CD14-positive monocyte (primary cell): ENCODE results near the gene AGBL1. TPM values are rescaled to one million over a fixed set of nuclear protein-coding genes. Genes with fewer than 3 reads are reported as not detected.

Experiments
- DNase-seq, 3 donors: peaks; one replicate each; pipeline ENCODE4 v3.0.0-alpha.2; 2011 to 2022
- H2AFZ ChIP-seq: 2 replicates; pipeline ENCODE4 v1.6.0; 2012; ENCODE audit warnings: mild to moderate bottlenecking, low read depth, low read length, inconsistent platforms; ENCODE audit not compliant: insufficient read depth, poor library complexity, severe bottlenecking
- H3K27ac ChIP-seq, 2 donors: 1 replicate in 1 of 2; 2 replicates in 1 of 2; pipeline ENCODE4 v1.5.1; 2012 to 2013; ENCODE audit warnings: low read length in 2 of 2, control low read depth in 1 of 2, inconsistent platforms in 1 of 2, low read depth in 1 of 2, mild to moderate bottlenecking in 1 of 2
- H3K27me3 ChIP-seq, 2 donors: one replicate each; pipeline versions ENCODE4 v1.6.0 to v1.6.1; 2011 to 2013; ENCODE audit warnings: low read length in 2 of 2; ENCODE audit not compliant: control insufficient read depth in 2 of 2, insufficient read depth in 2 of 2
- H3K36me3 ChIP-seq, 2 donors: replicated peaks in 1 of 2; 1 replicate in 1 of 2; 2 replicates in 1 of 2; pipeline versions ENCODE4 v1.5.1 to v1.6.1; 2012 to 2013; ENCODE audit warnings: low read length in 2 of 2, control low read depth in 1 of 2, inconsistent platforms in 1 of 2, mild to moderate bottlenecking in 1 of 2; ENCODE audit not compliant: insufficient read depth in 2 of 2, control insufficient read depth in 1 of 2
- H3K4me1 ChIP-seq, 2 donors: 1 replicate in 1 of 2; 2 replicates in 1 of 2; pipeline versions ENCODE4 v1.5.1 to v1.6.1; 2012 to 2013; ENCODE audit warnings: low read length in 2 of 2, control low read depth in 1 of 2, inconsistent platforms in 1 of 2, mild to moderate bottlenecking in 1 of 2, moderate library complexity in 1 of 2; ENCODE audit not compliant: insufficient read depth in 2 of 2, control insufficient read depth in 1 of 2
- H3K4me2 ChIP-seq: replicated peaks from 2 replicates; pipeline ENCODE3; 2012; ENCODE audit warnings: low read length, moderate library complexity, mild to moderate bottlenecking; ENCODE audit not compliant: poor library complexity, severe bottlenecking; ENCODE audit errors: extremely low read depth
- H3K4me3 ChIP-seq, 3 experiments: fragments of 200-600 bp in 1 of 3; sonication (generic) in 1 of 3; replicated peaks in 1 of 3; 1 replicate in 2 of 3; 2 replicates in 1 of 3; pipeline ENCODE4 v1.5.1; 2011 to 2013; ENCODE audit warnings: low read length in 3 of 3, mild to moderate bottlenecking in 3 of 3, control low read depth in 2 of 3, low read depth in 2 of 3, inconsistent platforms in 1 of 3, moderate library complexity in 1 of 3
- H3K79me2 ChIP-seq: 2 replicates; pipeline ENCODE4 v1.6.0; 2012; ENCODE audit warnings: mild to moderate bottlenecking, control low read depth, inconsistent platforms, low read length, moderate library complexity; ENCODE audit not compliant: insufficient read depth
- H3K9ac ChIP-seq: 2 replicates; pipeline ENCODE4 v1.6.0; 2017; ENCODE audit warnings: low read length, mild to moderate bottlenecking; ENCODE audit not compliant: insufficient read depth, poor library complexity, severe bottlenecking
- H3K9me3 ChIP-seq, 2 donors: replicated peaks in 1 of 2; 1 replicate in 1 of 2; 2 replicates in 1 of 2; pipeline versions ENCODE4 v1.5.1 to v1.6.1; 2012 to 2013; ENCODE audit warnings: low read length in 2 of 2, control low read depth in 1 of 2; ENCODE audit not compliant: control insufficient read depth in 1 of 2, insufficient read depth in 1 of 2
- H4K20me1 ChIP-seq: 2 replicates; pipeline ENCODE4 v1.6.0; 2012; ENCODE audit warnings: mild to moderate bottlenecking, low read length, control low read depth, moderate library complexity; ENCODE audit not compliant: insufficient read depth
- H3K27ac Mint-ChIP-seq, 7 donors: one replicate each; pipeline ENCODE4 v1.8.0; 2020; ENCODE audit warnings: mild to moderate bottlenecking in 7 of 7, mixed read lengths in 7 of 7, moderate library complexity in 6 of 7, inconsistent platforms in 2 of 7
- H3K27me3 Mint-ChIP-seq, 3 donors: one replicate each; pipeline ENCODE4 v1.8.0; 2021 to 2022; ENCODE audit warnings: low read depth in 3 of 3, mild to moderate bottlenecking in 3 of 3, mixed read lengths in 3 of 3, moderate library complexity in 3 of 3, inconsistent platforms in 1 of 3
- H3K36me3 Mint-ChIP-seq, 2 donors: one replicate each; pipeline ENCODE4 v1.8.0; 2020; ENCODE audit warnings: mixed read lengths in 2 of 2, inconsistent platforms in 1 of 2, mild to moderate bottlenecking in 1 of 2
- H3K4me1 Mint-ChIP-seq: one replicate; pipeline ENCODE4 v1.8.0; 2020; ENCODE audit warnings: mild to moderate bottlenecking, mixed read lengths
- H3K4me3 Mint-ChIP-seq, 2 donors: one replicate each; pipeline ENCODE4 v1.8.0; 2020; ENCODE audit warnings: mild to moderate bottlenecking in 2 of 2, mixed read lengths in 2 of 2, moderate library complexity in 1 of 2
- H3K9me3 Mint-ChIP-seq, 7 donors: one replicate each; pipeline ENCODE4 v1.8.0; 2020 to 2022; ENCODE audit warnings: mixed read lengths in 7 of 7, mild to moderate bottlenecking in 6 of 7, moderate library complexity in 6 of 7, inconsistent platforms in 2 of 7
- WGBS: methylation state at CpG from one replicate; pipeline ENCODE4 v1.1.5; 2013; ENCODE audit warnings: missing lambda C conversion rate; ENCODE audit not compliant: insufficient coverage; 5-methylcytosine and 5-hydroxymethylcytosine counted together
- intact Hi-C, 2 donors: fragments of 100-400 bp; cut with micrococcal nuclease; formaldehyde crosslinking; loops; one replicate each; pipeline versions ENCODE4 v1.15.0 to v1.15.1; 2023
- polyA plus RNA-seq, 3 donors: library from polyadenylated mRNA; depleted of rRNA in 1 of 3; unstranded in 2 of 3; stranded (reverse) in 1 of 3; fragments of 300-500 nt in 2 of 3; fragments of >200 nt in 1 of 3; fragmentation: Illumina TruSeq in 2 of 3; gene quantifications; 1 replicate in 2 of 3; 2 replicates in 1 of 3; pipeline ENCODE4 v1.2.3, GENCODE V29; 2012 to 2021
- TF ChIP-seq, protein P1 (sequence below): fragments of 200-600 bp; IDR thresholded peaks from one replicate; pipeline ENCODE4 v1.8.0; 2022; ENCODE audit warnings: antibody characterized with exemption, mild to moderate bottlenecking

AGBL1 gene
- polyA plus RNA-seq, 3 donors, result not detected

DNA sequence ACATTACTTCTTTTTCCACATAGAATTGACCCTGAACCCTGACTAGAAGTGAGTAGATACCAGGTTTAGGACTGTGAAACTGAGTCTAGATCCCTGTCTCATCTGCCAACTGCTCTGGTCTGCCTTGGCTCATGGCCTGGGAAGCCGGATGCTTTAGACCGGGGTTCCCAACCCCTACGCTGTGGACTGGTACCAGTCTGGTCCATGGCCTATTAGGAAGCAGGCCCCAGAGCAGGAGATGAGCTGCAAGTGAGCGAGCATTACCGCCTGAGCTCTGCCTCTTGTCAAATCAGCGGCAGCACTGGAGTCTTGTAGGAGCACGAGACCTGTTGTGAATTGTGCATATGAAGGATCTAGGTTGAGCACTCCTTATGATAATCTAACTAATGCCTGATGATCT lies 734.2 kb downstream of the AGBL1 start:
- Mint-ChIP-seq H3K4me1 (no peaks in the 10 kb centered on the region), H3K9me3 (peaks cover 4 to 20% (median 6%) of the 10 kb centered on the region in 7 donors), H3K36me3 (no peaks in the 10 kb centered on the region), H3K27ac (no peak overlapping the region), H3K27me3 (no peaks in the 10 kb centered on the region), H3K4me3 (no peak overlapping the region)
- Histone ChIP-seq H4K20me1 (no peaks in the 10 kb centered on the region), H3K4me2 (no peak overlapping the region), H3K27me3 (no peaks in the 10 kb centered on the region), H3K4me3 (no peak overlapping the region), H3K79me2 (no peaks in the 10 kb centered on the region), H3K4me1 (no peaks in the 10 kb centered on the region), H3K27ac (no peak overlapping the region), H3K9ac (no peak overlapping the region), H3K36me3 (no peaks in the 10 kb centered on the region), H3K9me3 (peaks cover 0 to 3% of the 10 kb centered on the region in 2 donors), H2AFZ (no peak overlapping the region)
- intact Hi-C loops, result no loop called here
- 98% methylated on average over 4 of the region's 7 CpGs for WGBS
- DNase-seq, result no peak
- TF ChIP-seq, protein P1, sequence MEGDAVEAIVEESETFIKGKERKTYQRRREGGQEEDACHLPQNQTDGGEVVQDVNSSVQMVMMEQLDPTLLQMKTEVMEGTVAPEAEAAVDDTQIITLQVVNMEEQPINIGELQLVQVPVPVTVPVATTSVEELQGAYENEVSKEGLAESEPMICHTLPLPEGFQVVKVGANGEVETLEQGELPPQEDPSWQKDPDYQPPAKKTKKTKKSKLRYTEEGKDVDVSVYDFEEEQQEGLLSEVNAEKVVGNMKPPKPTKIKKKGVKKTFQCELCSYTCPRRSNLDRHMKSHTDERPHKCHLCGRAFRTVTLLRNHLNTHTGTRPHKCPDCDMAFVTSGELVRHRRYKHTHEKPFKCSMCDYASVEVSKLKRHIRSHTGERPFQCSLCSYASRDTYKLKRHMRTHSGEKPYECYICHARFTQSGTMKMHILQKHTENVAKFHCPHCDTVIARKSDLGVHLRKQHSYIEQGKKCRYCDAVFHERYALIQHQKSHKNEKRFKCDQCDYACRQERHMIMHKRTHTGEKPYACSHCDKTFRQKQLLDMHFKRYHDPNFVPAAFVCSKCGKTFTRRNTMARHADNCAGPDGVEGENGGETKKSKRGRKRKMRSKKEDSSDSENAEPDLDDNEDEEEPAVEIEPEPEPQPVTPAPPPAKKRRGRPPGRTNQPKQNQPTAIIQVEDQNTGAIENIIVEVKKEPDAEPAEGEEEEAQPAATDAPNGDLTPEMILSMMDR, result no peak

DNA sequence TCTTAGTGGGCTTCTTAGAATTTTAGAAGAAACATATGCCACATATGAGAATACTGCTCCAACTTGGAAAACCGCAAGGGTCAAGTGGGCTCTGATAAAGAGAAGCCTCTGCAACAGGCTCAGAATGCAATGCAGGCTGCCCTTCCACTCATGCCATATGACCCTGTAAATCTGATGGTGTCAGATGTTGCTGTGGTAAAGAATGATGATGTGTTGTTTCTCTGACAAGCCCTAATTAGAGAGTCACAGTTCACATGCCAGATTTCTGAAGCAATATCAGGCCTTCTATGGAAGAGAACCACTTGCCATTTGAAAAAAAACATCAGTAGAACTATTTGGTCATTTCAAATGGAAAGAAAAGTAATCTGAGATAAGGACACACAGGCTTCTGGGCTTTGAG lies 749.6 kb downstream of the AGBL1 start:
- no peaks in the 10 kb centered on the region for H3K4me1 Mint-ChIP-seq

More for the DNA sequence above, 749.6 kb downstream of the AGBL1 start:
- H3K36me3 Mint-ChIP-seq, result no peaks in the 10 kb centered on the region
- no peaks in the 10 kb centered on the region for H3K27me3 ChIP-seq
- no peak overlapping the region for H3K4me3 ChIP-seq
- no peaks in the 10 kb centered on the region for H3K79me2 ChIP-seq
- WGBS, result no CpG with 5 or more reads among the region's 1 CpG
- no peaks in the 10 kb centered on the region for H4K20me1 ChIP-seq
- intact Hi-C loops, result no loop called here
- TF ChIP-seq, protein P1, result no peak
- DNase-seq, result no peak
- H3K9me3 ChIP-seq, result peaks cover 10 to 11% of the 10 kb centered on the region in 2 donors
- no peaks in the 10 kb centered on the region for H3K36me3 ChIP-seq
- no peak overlapping the region for H3K27ac ChIP-seq
- no peak overlapping the region for H3K27ac Mint-ChIP-seq
- H3K27me3 Mint-ChIP-seq, result no peaks in the 10 kb centered on the region
- no peak overlapping the region for H2AFZ ChIP-seq
- no peaks in the 10 kb centered on the region for H3K4me1 ChIP-seq
- H3K4me2 ChIP-seq, result no peak overlapping the region
- no peak overlapping the region for H3K4me3 Mint-ChIP-seq
- H3K9ac ChIP-seq, result no peak overlapping the region
- H3K9me3 Mint-ChIP-seq, result peaks cover 1 to 6% (median 3%) of the 10 kb centered on the region in 7 donors
